HUES64 (cell line): ENCODE measurements around the gene PTPN23.

Experiments
- H3K27ac ChIP-seq: 2 replicates; pipeline ENCODE4 v1.7.0; 2013; ENCODE audit warnings: low read depth, low read length, inconsistent platforms
- H3K27me3 ChIP-seq: 2 replicates; pipeline ENCODE4 v1.6.1; 2013; ENCODE audit warnings: mild to moderate bottlenecking, low read length; ENCODE audit not compliant: insufficient read depth
- H3K36me3 ChIP-seq: 2 replicates; pipeline ENCODE4 v1.6.1; 2013; ENCODE audit warnings: mild to moderate bottlenecking, low read length; ENCODE audit not compliant: insufficient read depth
- H3K4me1 ChIP-seq: 2 replicates; pipeline ENCODE4 v1.6.1; 2013; ENCODE audit warnings: mild to moderate bottlenecking, low read length, moderate library complexity; ENCODE audit not compliant: insufficient read depth
- H3K4me3 ChIP-seq: 2 replicates; pipeline ENCODE4 v1.5.1; 2013; ENCODE audit warnings: mild to moderate bottlenecking, low read length, moderate library complexity
- H3K9ac ChIP-seq: 2 replicates; pipeline ENCODE4 v1.6.1; 2013; ENCODE audit warnings: mild to moderate bottlenecking, low read depth, low read length
- H3K9me3 ChIP-seq: 2 replicates; pipeline ENCODE4 v1.6.1; 2013; ENCODE audit warnings: low read depth, low read length; ENCODE audit not compliant: insufficient read depth
- WGBS: fragments of 150-250, 120-280 bp; methylation state at CpG from one replicate; pipeline ENCODE4 v1.1.7; 2013; ENCODE audit warnings: missing lambda C conversion rate; 5-methylcytosine and 5-hydroxymethylcytosine counted together

The PTPN23 gene

DNA sequence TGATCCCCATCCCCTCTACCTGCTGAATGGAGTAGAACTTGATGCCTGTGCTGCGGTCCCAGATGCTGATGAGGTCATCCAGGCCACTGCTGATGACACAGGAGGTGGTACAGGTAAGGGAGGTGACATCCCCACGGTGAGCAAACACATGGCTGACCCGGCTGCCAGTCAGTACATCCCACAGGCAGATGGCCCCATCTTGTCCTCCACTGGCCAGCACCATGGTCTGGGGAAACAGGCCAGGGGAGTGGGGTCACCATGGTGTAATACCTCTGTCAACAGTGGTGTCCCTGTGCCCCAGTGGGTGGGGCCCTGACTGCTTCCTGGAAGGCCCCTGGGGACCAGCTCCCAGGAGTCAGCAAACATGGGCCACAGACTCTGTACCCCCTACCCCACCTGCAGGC, 33.3 kb downstream of the PTPN23 start:
- Histone ChIP-seq H3K9ac (no peak overlapping the region), H3K36me3 (peaks cover 74% of the 10 kb centered on the region), H3K4me1 (no peaks in the 10 kb centered on the region), H3K27me3 (no peaks in the 10 kb centered on the region), H3K27ac (no peak overlapping the region), H3K9me3 (no peaks in the 10 kb centered on the region), H3K4me3 (no peak overlapping the region)
- WGBS, result 96% methylated on average over 3 of the region's 3 CpGs

- peaks cover 74% of the 10 kb centered on the region for H3K36me3 ChIP-seq
- H3K27ac ChIP-seq, result no peak overlapping the region
- H3K4me1 ChIP-seq, result no peaks in the 10 kb centered on the region
- WGBS, result 92% methylated on average over 15 of the region's 16 CpGs
- H3K9ac ChIP-seq, result no peak overlapping the region
- no peak overlapping the region for H3K4me3 ChIP-seq
- H3K9me3 ChIP-seq, result no peaks in the 10 kb centered on the region
- no peaks in the 10 kb centered on the region for H3K27me3 ChIP-seq
These were observed 34.1 kb downstream of the PTPN23 start for GRCh38 chr3:47414666-47415587.

DNA sequence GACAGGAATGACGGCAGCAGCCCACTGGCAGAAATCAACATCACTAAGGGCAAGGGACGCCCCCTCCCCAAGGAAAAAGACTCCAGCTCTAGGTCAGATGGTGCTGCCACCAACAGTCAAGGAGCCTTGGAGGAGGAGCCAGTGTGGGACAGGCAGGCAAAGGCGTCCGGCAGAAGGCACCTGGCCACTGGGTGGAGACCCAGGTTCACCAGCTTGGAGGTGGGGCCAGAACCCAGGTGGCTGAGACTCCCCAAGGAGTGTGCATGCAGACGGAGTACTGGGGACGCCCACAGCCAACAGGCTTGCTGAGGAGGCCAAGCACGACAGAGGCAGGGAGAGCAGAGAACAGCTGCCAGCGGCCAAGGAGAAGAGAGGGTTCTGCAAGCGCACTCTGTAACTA, 35.2 kb downstream of the PTPN23 start:
- H3K9me3 ChIP-seq, result no peaks in the 10 kb centered on the region
- WGBS, result 80% methylated on average over 9 of the region's 9 CpGs
- no peak overlapping the region for H3K9ac ChIP-seq
- no peak overlapping the region for H3K27ac ChIP-seq
- no peaks in the 10 kb centered on the region for H3K4me1 ChIP-seq
- no peaks in the 10 kb centered on the region for H3K27me3 ChIP-seq
- no peak overlapping the region for H3K4me3 ChIP-seq
- H3K36me3 ChIP-seq, result peaks cover 77% of the 10 kb centered on the region

- H3K27ac ChIP-seq, result no peak overlapping the region
- peaks cover 63% of the 10 kb centered on the region for H3K36me3 ChIP-seq
- no peak overlapping the region for H3K4me3 ChIP-seq
- no peaks in the 10 kb centered on the region for H3K4me1 ChIP-seq
- WGBS, result 95% methylated on average over 52 of the region's 53 CpGs
- H3K9ac ChIP-seq, result no peak overlapping the region
- no peaks in the 10 kb centered on the region for H3K9me3 ChIP-seq
- no peaks in the 10 kb centered on the region for H3K27me3 ChIP-seq
These were observed 37.6 kb downstream of the PTPN23 start for GRCh38 chr3:47418167-47419082.

- H3K36me3 ChIP-seq, result peaks cover 56% of the 10 kb centered on the region
- H3K27ac ChIP-seq, result no peak overlapping the region
- no peaks in the 10 kb centered on the region for H3K27me3 ChIP-seq
- no peaks in the 10 kb centered on the region for H3K4me1 ChIP-seq
- no peak overlapping the region for H3K9ac ChIP-seq
- H3K9me3 ChIP-seq, result no peaks in the 10 kb centered on the region
- WGBS, result 95% methylated on average over 17 of the region's 17 CpGs
- H3K4me3 ChIP-seq, result no peak overlapping the region
These were observed 38.5 kb downstream of the PTPN23 start for GRCh38 chr3:47419083-47420043.

GRCh38 chr3:47420044-47420430, 39.2 kb downstream of the PTPN23 start:
- WGBS, result 96% methylated on average over 5 of the region's 5 CpGs
- Histone ChIP-seq H3K4me1 (no peaks in the 10 kb centered on the region), H3K27ac (no peak overlapping the region), H3K36me3 (peaks cover 54% of the 10 kb centered on the region), H3K9ac (no peak overlapping the region), H3K27me3 (no peaks in the 10 kb centered on the region), H3K4me3 (no peak overlapping the region), H3K9me3 (no peaks in the 10 kb centered on the region)

- H3K36me3 ChIP-seq, result peaks cover 54% of the 10 kb centered on the region
- WGBS, result 80% methylated on average over 28 of the region's 29 CpGs
These were observed 40.0 kb downstream of the PTPN23 start for GRCh38 chr3:47420511-47421484.

GRCh38 chr3:47421741-47422649, 41.2 kb downstream of the PTPN23 start:
- H3K36me3 ChIP-seq, result peaks cover 56% of the 10 kb centered on the region
- H3K4me1 ChIP-seq, result no peaks in the 10 kb centered on the region
- WGBS, result 87% methylated on average over 13 of the region's 13 CpGs
- peak overlapping the region; percentile 66; the same call in 1 of the 2 replicates for H3K27ac ChIP-seq
- no peaks in the 10 kb centered on the region for H3K27me3 ChIP-seq
- H3K9ac ChIP-seq, result no peak overlapping the region
- no peak overlapping the region for H3K4me3 ChIP-seq
- H3K9me3 ChIP-seq, result no peaks in the 10 kb centered on the region

More at GRCh38 chr3:47420511-47421484, 40.0 kb downstream of the PTPN23 start:
- no peaks in the 10 kb centered on the region for H3K4me1 ChIP-seq
- H3K27ac ChIP-seq, result peak overlapping the region; percentile 66
- H3K9me3 ChIP-seq, result no peaks in the 10 kb centered on the region
- H3K4me3 ChIP-seq, result no peak overlapping the region
- no peaks in the 10 kb centered on the region for H3K27me3 ChIP-seq
- no peak overlapping the region for H3K9ac ChIP-seq

DNA sequence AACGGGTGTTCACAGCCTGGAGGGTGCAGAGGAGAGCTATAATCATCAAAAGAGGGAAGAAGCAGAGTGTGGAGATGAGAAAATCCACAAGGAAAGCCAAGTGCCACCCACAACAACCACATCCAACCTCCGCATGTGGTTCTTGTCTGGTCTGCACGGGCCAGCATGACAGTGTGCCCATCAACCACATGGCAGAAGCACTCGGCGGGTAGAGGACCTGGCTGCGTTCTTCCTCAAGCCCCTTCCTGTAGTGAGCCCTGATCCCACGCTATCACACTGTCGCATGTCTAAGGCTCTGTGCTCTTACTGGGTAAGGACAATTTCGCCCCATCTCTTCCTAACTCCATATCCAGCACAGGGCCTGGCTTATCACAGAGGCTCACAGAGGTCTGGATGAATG, 41.9 kb downstream of the PTPN23 start:
- Histone ChIP-seq H3K4me1 (no peaks in the 10 kb centered on the region), H3K27ac (no peak overlapping the region), H3K27me3 (no peaks in the 10 kb centered on the region), H3K9me3 (no peaks in the 10 kb centered on the region), H3K36me3 (peaks cover 59% of the 10 kb centered on the region), H3K9ac (no peak overlapping the region), H3K4me3 (no peak overlapping the region)
- 94% methylated on average over 9 of the region's 9 CpGs for WGBS
